Peyer's patch (tissue), 4 donors: ENCODE measurements around the gene SCAF11. TPM values are rescaled to one million over a fixed set of nuclear protein-coding genes. Genes with fewer than 3 reads are reported as not detected.

Experiments
- DNase-seq, 3 donors: peaks; one replicate each; pipeline ENCODE4 v3.0.0-alpha.2; 2017 to 2019
- H3K27ac ChIP-seq, 4 donors: fragments of 200-600 bp; sonication (generic); one replicate each; pipeline ENCODE4 v1.5.1; 2016 to 2019
- H3K27me3 ChIP-seq, 2 donors: fragments of 200-600 bp; sonication (generic); one replicate each; pipeline ENCODE4 v1.5.1; 2019
- H3K36me3 ChIP-seq, 3 donors: fragments of 200-600 bp; sonication (generic); one replicate each; pipeline ENCODE4 v1.5.1; 2016 to 2019
- H3K4me1 ChIP-seq, 4 donors: fragments of 200-600 bp; sonication (generic); one replicate each; pipeline ENCODE4 v1.5.1; 2016 to 2019
- H3K4me3 ChIP-seq, 4 donors: fragments of 200-600 bp; sonication (generic); 1 replicate in 3 of 4; 2 replicates in 1 of 4; pipeline ENCODE4 v1.5.1; 2016 to 2019; ENCODE audit warnings: mild to moderate bottlenecking in 1 of 4
- H3K9me3 ChIP-seq, 4 donors: fragments of 200-600 bp; sonication (generic); one replicate each; pipeline ENCODE4 v1.5.1; 2016 to 2019; ENCODE audit warnings: mild to moderate bottlenecking in 1 of 4
- POLR2A ChIP-seq, 2 donors: fragments of 450-650 bp; IDR thresholded peaks; one replicate each; pipeline ENCODE4 v1.5.1; 2017; ENCODE audit warnings: antibody characterized with exemption in 2 of 2, mild to moderate bottlenecking in 2 of 2, moderate library complexity in 2 of 2
- total RNA-seq, 4 donors: library from RNA; depleted of rRNA; stranded (reverse); fragments of >200 nt; gene quantifications; one replicate each; pipeline ENCODE4 v1.1.0, GENCODE V29; 2016
- TF ChIP-seq, protein P1 (sequence below), 6 experiments: fragments of 450-650 bp in 4 of 6; fragments of 200-600 bp in 2 of 6; sonication (generic) in 1 of 6; IDR thresholded peaks; one replicate each; pipeline ENCODE4 v1.5.1; 2017 to 2019; ENCODE audit warnings: antibody characterized with exemption in 6 of 6, mild to moderate bottlenecking in 3 of 6, moderate library complexity in 1 of 6

Gene SCAF11
- total RNA-seq, 4 donors from 2014 or later: 93.3 to 277 (median 210) TPM

DNA sequence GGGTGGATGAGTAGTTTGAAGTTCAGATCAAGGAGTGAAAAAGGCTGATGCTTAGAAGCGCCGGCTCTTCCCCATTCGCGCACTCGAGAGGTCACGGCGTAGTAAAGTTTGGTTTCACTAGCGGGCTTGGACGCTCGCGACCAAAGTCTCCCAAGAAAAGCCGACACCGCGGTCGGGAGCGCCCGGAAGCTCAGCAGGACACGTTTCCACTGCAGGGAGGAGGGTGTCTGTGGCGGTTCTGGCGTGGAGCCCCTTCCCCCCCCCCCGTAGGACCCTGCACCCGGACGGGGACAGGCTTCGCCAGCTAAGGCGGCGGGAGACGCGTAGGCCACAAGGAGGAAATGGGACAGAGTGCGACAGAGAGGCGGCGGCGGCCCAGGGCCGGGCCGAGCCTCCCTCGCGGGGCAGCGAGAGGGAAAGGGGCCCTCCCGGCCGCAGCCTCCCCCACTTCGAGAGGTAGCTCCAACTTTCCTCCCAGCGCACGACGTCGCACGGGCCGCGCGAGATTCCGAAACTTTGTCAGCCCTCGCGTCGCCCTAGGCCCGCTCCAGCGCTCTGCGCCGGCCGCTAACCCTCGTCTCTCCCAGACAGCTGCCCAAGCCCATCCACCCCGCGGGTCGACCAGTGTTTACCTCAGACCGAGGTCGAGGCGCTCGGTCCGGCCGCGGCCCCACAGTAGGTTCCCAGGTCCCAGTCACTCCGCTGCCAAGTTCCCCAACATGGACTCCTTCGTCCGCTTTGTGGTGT, 480 bp downstream of the SCAF11 start:
- H3K27me3 ChIP-seq: no peaks in the 10 kb centered on the region
- peaks cover 3 to 36% (median 20%) of the 10 kb centered on the region in 4 donors for H3K4me1 ChIP-seq
- H3K36me3 ChIP-seq: no peaks in the 10 kb centered on the region
- peak overlapping the region; percentile 72 to 94 (median 90) for H3K4me3 ChIP-seq
- peak overlapping the region; percentile 97 to 100 (median 99) for H3K27ac ChIP-seq
- peak; percentile 64 to 65 for TF ChIP-seq POLR2A (IDR thresholded peaks at IDR 0.05)
- TF ChIP-seq, protein P1, sequence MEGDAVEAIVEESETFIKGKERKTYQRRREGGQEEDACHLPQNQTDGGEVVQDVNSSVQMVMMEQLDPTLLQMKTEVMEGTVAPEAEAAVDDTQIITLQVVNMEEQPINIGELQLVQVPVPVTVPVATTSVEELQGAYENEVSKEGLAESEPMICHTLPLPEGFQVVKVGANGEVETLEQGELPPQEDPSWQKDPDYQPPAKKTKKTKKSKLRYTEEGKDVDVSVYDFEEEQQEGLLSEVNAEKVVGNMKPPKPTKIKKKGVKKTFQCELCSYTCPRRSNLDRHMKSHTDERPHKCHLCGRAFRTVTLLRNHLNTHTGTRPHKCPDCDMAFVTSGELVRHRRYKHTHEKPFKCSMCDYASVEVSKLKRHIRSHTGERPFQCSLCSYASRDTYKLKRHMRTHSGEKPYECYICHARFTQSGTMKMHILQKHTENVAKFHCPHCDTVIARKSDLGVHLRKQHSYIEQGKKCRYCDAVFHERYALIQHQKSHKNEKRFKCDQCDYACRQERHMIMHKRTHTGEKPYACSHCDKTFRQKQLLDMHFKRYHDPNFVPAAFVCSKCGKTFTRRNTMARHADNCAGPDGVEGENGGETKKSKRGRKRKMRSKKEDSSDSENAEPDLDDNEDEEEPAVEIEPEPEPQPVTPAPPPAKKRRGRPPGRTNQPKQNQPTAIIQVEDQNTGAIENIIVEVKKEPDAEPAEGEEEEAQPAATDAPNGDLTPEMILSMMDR (IDR thresholded peaks at IDR 0.05): no peak
- H3K9me3 ChIP-seq: no peaks in the 10 kb centered on the region
- DNase-seq: peak; percentile 67 to 89 (median 87)

DNA sequence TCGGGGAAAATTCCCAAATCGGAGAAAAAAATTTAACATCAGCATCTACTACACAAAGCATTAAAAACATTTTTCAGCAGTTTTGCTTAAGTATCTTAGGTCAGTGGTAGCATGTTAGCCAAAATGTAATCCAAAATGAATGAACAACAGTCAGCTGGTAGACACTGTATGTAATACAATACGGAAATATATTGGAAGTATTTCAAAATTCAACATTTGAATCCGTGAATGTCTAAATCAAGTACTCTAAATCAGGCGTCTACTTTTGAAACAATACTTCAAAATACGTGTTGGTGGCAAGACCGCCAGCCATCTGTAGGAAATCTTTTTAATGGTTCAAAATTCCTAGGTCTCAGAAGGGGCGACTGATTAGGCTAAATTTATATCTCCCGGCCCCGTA, 1.1 kb downstream of the SCAF11 start:
- H3K9me3 ChIP-seq: no peaks in the 10 kb centered on the region
- no peaks in the 10 kb centered on the region for H3K36me3 ChIP-seq
- no peak for DNase-seq
- peak overlapping the region; percentile 72 to 94 (median 90) for H3K4me3 ChIP-seq
- no peaks in the 10 kb centered on the region for H3K27me3 ChIP-seq
- H3K27ac ChIP-seq: peak overlapping the region; percentile 97 to 100 (median 99)
- TF ChIP-seq, protein P1 (IDR thresholded peaks at IDR 0.05): peak in 1 of 6 experiments; percentile 3
- no peak for TF ChIP-seq POLR2A (IDR thresholded peaks at IDR 0.05)
- peaks cover 3 to 39% (median 21%) of the 10 kb centered on the region in 4 donors for H3K4me1 ChIP-seq

DNA sequence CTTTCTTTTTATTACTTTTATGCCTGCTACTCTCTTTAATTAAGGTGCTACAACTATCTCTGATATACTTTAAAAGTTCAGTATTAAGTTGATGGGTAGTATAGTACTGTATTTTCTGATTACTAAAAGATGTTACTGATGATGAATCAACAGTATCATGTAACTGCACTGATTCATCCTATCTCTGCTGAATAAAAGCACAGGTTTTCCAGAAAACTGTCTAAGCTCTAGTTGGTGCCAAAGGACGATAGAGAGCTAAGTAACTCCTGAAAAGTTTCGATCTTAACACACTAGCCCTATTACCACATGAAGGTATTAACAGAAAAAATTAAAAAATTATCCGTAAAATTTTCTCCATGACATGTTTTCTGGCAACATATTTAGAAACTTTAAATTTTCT, 2.1 kb downstream of the SCAF11 start:
- H3K4me3 ChIP-seq: peak overlapping the region in 1 of 4 donors; percentile 94
- no peak for DNase-seq
- peaks cover 3 to 40% (median 21%) of the 10 kb centered on the region in 4 donors for H3K4me1 ChIP-seq
- H3K27ac ChIP-seq: peak overlapping the region in 1 of 4 donors; percentile 66
- H3K9me3 ChIP-seq: no peaks in the 10 kb centered on the region
- H3K27me3 ChIP-seq: no peaks in the 10 kb centered on the region
- H3K36me3 ChIP-seq: no peaks in the 10 kb centered on the region
- TF ChIP-seq, protein P1 (IDR thresholded peaks at IDR 0.05): no peak
- TF ChIP-seq POLR2A (IDR thresholded peaks at IDR 0.05): no peak

GRCh38 chr12:45987340-45987727, 3.0 kb downstream of the SCAF11 start:
- H3K27ac ChIP-seq: peak overlapping the region in 2 of 4 donors; percentile 29 to 66
- no peaks in the 10 kb centered on the region for H3K27me3 ChIP-seq
- H3K4me1 ChIP-seq: peaks cover 3 to 42% (median 21%) of the 10 kb centered on the region in 4 donors
- no peak for DNase-seq
- no peaks in the 10 kb centered on the region for H3K36me3 ChIP-seq
- no peaks in the 10 kb centered on the region for H3K9me3 ChIP-seq
- no peak overlapping the region for H3K4me3 ChIP-seq
- TF ChIP-seq POLR2A (IDR thresholded peaks at IDR 0.05): no peak
- TF ChIP-seq, protein P1 (IDR thresholded peaks at IDR 0.05): no peak

GRCh38 chr12:45986641-45987339, 3.6 kb downstream of the SCAF11 start:
- H3K36me3 ChIP-seq: no peaks in the 10 kb centered on the region
- H3K9me3 ChIP-seq: no peaks in the 10 kb centered on the region
- DNase-seq: peak in 1 of 3 donors; percentile 50
- H3K27me3 ChIP-seq: no peaks in the 10 kb centered on the region
- no peak overlapping the region for H3K4me3 ChIP-seq
- peaks cover 3 to 42% (median 21%) of the 10 kb centered on the region in 4 donors for H3K4me1 ChIP-seq
- TF ChIP-seq, protein P1 (IDR thresholded peaks at IDR 0.05): no peak
- TF ChIP-seq POLR2A (IDR thresholded peaks at IDR 0.05): no peak
- H3K27ac ChIP-seq: peak overlapping the region in 2 of 4 donors; percentile 29 to 66
